ENCODE data around the gene STARD9.

Gene STARD9

DNA sequence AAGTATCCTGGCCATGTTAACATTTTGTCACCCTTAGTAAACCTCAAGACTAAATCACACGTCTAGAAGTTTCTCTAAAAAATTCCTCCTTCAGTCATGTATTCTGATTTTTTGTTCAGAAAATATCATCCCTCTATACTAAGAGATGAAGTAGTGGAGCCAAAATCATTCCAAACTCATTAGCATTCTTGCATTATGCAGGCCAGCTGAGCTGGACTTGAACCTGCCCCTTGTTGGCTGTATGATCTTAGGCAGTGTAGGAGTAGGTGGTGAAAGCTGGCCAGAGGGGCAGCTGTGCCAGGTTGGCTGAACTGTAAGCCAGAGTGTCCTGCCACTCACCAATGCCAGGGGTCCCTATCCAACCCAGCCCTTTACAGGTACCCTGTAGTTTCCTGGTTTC, 92.4 kb downstream of the STARD9 start:
- H3K4me3 ChIP-seq (ENCODE audit: low read length, poor library complexity, severe bottlenecking): no peak overlapping the region
- no peaks in the 10 kb centered on the region for H3K9me3 ChIP-seq (ENCODE audit: insufficient read depth, low read depth, low read length)
- no peaks in the 10 kb centered on the region for H3K79me2 ChIP-seq (ENCODE audit: insufficient read depth, low read length)
- H3K4me2 ChIP-seq (ENCODE audit: low read depth, low read length, poor library complexity, severe bottlenecking): no peak overlapping the region
- H3K27me3 ChIP-seq (ENCODE audit: insufficient read depth, low read length, poor library complexity, severe bottlenecking): no peaks in the 10 kb centered on the region
- H3F3A ChIP-seq (ENCODE audit: low read depth): no peaks in the 10 kb centered on the region
- H3K9ac ChIP-seq (ENCODE audit: low read depth, low read length, poor library complexity, severe bottlenecking): no peak overlapping the region
- H3K36me3 ChIP-seq (ENCODE audit: insufficient read depth, low read length): peaks cover 40% of the 10 kb centered on the region; the same call in 1 of the 2 replicates
- no peak overlapping the region for H2AFZ ChIP-seq (ENCODE audit: low read length)
- no peaks in the 10 kb centered on the region for H3K4me1 ChIP-seq (ENCODE audit: insufficient read depth, low read length, poor library complexity, severe bottlenecking)
- TF ChIP-seq, protein P1, sequence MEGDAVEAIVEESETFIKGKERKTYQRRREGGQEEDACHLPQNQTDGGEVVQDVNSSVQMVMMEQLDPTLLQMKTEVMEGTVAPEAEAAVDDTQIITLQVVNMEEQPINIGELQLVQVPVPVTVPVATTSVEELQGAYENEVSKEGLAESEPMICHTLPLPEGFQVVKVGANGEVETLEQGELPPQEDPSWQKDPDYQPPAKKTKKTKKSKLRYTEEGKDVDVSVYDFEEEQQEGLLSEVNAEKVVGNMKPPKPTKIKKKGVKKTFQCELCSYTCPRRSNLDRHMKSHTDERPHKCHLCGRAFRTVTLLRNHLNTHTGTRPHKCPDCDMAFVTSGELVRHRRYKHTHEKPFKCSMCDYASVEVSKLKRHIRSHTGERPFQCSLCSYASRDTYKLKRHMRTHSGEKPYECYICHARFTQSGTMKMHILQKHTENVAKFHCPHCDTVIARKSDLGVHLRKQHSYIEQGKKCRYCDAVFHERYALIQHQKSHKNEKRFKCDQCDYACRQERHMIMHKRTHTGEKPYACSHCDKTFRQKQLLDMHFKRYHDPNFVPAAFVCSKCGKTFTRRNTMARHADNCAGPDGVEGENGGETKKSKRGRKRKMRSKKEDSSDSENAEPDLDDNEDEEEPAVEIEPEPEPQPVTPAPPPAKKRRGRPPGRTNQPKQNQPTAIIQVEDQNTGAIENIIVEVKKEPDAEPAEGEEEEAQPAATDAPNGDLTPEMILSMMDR (conservative IDR thresholded peaks at IDR 0.05; ENCODE audit: low read length): no peak
- no peak for TF ChIP-seq EZH2phosphoT487 (IDR thresholded peaks at IDR 0.05; ENCODE audit: borderline replicate concordance)
- H4K20me1 ChIP-seq (ENCODE audit: insufficient read depth, low read length, poor library complexity, severe bottlenecking): no peaks in the 10 kb centered on the region
- H3K9me2 ChIP-seq (replicated peaks; ENCODE audit: low read depth, low read length): no peaks in the 10 kb centered on the region

DNA sequence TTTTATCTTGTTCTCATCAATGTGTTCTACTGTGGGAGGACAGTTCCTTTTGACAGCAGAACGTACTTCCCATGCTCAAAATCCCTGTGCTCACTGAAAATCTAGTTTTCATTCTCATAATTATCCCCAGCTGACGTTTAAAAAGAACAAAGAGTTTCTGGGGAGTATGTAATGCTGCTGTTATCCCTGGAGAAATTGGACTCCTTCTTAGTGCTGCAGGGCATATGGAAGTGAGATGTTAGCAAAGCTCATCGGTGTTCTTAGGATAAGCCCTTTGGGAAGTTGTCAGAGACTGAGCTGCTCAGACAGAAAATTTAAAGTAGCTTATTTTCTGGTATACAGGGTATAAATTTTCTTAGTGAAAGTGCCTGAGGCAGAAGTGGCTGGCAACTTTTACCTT, 95.0 kb downstream of the STARD9 start:
- no peak overlapping the region for H3K4me3 ChIP-seq (ENCODE audit: low read length, poor library complexity, severe bottlenecking)
- H3K9me2 ChIP-seq (replicated peaks; ENCODE audit: low read depth, low read length): no peaks in the 10 kb centered on the region
- H4K20me1 ChIP-seq (ENCODE audit: insufficient read depth, low read length, poor library complexity, severe bottlenecking): no peaks in the 10 kb centered on the region
- H2AFZ ChIP-seq (ENCODE audit: low read length): no peak overlapping the region
- H3K4me2 ChIP-seq (ENCODE audit: low read depth, low read length, poor library complexity, severe bottlenecking): no peak overlapping the region
- TF ChIP-seq EZH2phosphoT487 (IDR thresholded peaks at IDR 0.05; ENCODE audit: borderline replicate concordance): no peak
- TF ChIP-seq, protein P1 (conservative IDR thresholded peaks at IDR 0.05; ENCODE audit: low read length): no peak
- H3K9ac ChIP-seq (ENCODE audit: low read depth, low read length, poor library complexity, severe bottlenecking): no peak overlapping the region
- no peaks in the 10 kb centered on the region for H3F3A ChIP-seq (ENCODE audit: low read depth)
- no peaks in the 10 kb centered on the region for H3K4me1 ChIP-seq (ENCODE audit: insufficient read depth, low read length, poor library complexity, severe bottlenecking)
- no peaks in the 10 kb centered on the region for H3K27me3 ChIP-seq (ENCODE audit: insufficient read depth, low read length, poor library complexity, severe bottlenecking)
- H3K79me2 ChIP-seq (ENCODE audit: insufficient read depth, low read length): no peaks in the 10 kb centered on the region
- H3K36me3 ChIP-seq (ENCODE audit: insufficient read depth, low read length): peaks cover 38% of the 10 kb centered on the region; the same call in 1 of the 2 replicates
- H3K9me3 ChIP-seq (ENCODE audit: insufficient read depth, low read depth, low read length): no peaks in the 10 kb centered on the region

DNA sequence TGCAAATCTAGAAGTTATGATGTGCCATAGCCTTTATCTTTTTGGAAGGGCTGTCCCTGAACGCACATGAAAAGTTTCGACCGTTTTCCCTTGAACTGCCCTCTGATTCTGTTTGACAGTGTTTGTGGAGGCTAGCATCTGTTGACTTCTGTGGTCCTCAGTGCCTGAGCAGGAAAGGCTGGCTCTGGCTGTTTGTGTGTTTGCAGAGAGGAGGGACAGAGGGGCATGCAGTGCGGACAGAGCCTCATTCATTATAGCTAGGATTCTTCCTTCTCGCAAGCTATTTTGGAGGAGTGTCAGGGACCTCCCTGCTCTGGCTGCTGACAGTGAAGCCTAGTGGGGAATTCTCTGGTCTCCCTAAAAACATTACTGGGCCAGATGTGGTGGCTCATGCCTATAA, 97.0 kb downstream of the STARD9 start:
- peaks cover 48% of the 10 kb centered on the region; the same call in 1 of the 2 replicates for H3K36me3 ChIP-seq (ENCODE audit: insufficient read depth, low read length)
- no peaks in the 10 kb centered on the region for H3K9me2 ChIP-seq (replicated peaks; ENCODE audit: low read depth, low read length)
- no peak overlapping the region for H3K4me2 ChIP-seq (ENCODE audit: low read depth, low read length, poor library complexity, severe bottlenecking)
- H3K9ac ChIP-seq (ENCODE audit: low read depth, low read length, poor library complexity, severe bottlenecking): no peak overlapping the region
- no peaks in the 10 kb centered on the region for H3K4me1 ChIP-seq (ENCODE audit: insufficient read depth, low read length, poor library complexity, severe bottlenecking)
- H3K27me3 ChIP-seq (ENCODE audit: insufficient read depth, low read length, poor library complexity, severe bottlenecking): no peaks in the 10 kb centered on the region
- H4K20me1 ChIP-seq (ENCODE audit: insufficient read depth, low read length, poor library complexity, severe bottlenecking): no peaks in the 10 kb centered on the region
- TF ChIP-seq, protein P1 (conservative IDR thresholded peaks at IDR 0.05; ENCODE audit: low read length): no peak
- no peak for TF ChIP-seq EZH2phosphoT487 (IDR thresholded peaks at IDR 0.05; ENCODE audit: borderline replicate concordance)
- H3K4me3 ChIP-seq (ENCODE audit: low read length, poor library complexity, severe bottlenecking): no peak overlapping the region
- H3F3A ChIP-seq (ENCODE audit: low read depth): no peaks in the 10 kb centered on the region
- H3K79me2 ChIP-seq (ENCODE audit: insufficient read depth, low read length): no peaks in the 10 kb centered on the region
- H2AFZ ChIP-seq (ENCODE audit: low read length): no peak overlapping the region
- no peaks in the 10 kb centered on the region for H3K9me3 ChIP-seq (ENCODE audit: insufficient read depth, low read depth, low read length)
